Transverse colon (tissue), 3 donors: ENCODE measurements around the gene RDH16.
"Not testable (repeated sequence)": the region's sequence is repeated elsewhere in the genome, so short reads cannot be mapped to it uniquely, and the experiment has no call there.

ENCODE experiments used
- CTCF ChIP-seq, 5 experiments: fragments of 200-600 bp in 3 of 5; fragments of 450-650 bp in 2 of 5; sonication (generic) in 3 of 5; IDR thresholded peaks; 1 replicate in 2 of 5; 2 replicates in 3 of 5; pipeline ENCODE4 v1.5.1; 2016 to 2017; ENCODE audit warnings: antibody characterized with exemption in 5 of 5, inconsistent platforms in 3 of 5, mild to moderate bottlenecking in 2 of 5, moderate library complexity in 1 of 5
- POLR2A ChIP-seq: fragments of 450-650 bp; IDR thresholded peaks from one replicate; pipeline ENCODE4 v1.6.1; 2016; ENCODE audit warnings: antibody characterized with exemption, mild to moderate bottlenecking, moderate library complexity

DNA sequence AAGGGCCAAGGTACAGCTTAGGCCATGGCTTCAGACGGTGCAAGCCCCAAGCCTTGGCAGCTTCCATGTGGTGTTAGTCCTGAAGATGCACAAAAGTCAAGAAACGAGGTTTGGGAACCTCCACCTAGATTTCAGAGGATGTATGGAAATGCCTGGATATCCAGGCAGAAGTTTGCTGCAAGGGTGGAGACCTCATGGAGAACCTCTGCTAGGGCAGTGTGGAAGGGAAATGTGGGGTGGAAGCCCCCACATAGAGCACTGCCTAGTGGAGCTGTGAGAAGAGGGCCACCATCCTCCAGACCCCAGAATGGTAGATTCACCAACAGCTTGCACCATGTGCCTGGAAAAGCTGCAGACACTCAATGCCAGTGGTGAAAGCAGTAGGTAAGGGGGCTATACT lies 48.0 kb downstream of the RDH16 start:
- not testable (repeated sequence) for TF ChIP-seq CTCF (IDR thresholded peaks at IDR 0.05); POLR2A
